GM23338 (cell line): Measurements from ENCODE around the gene ZNF227.

Experiments used
- CREB1 ChIP-seq: fragments of 250-450 bp; sonication (Bioruptor Pico); IDR thresholded peaks from 2 replicates; pipeline ENCODE4 v1.5.0; 2020; ENCODE audit warnings: low read depth, mild to moderate bottlenecking, moderate library complexity
- CTCF ChIP-seq, 2 experiments: fragments of 200-600 bp in 1 of 2; sonication (generic) in 1 of 2; conservative IDR thresholded peaks; 2 replicates each; pipeline versions ENCODE4 v1.5.1 to v1.6.1; 2016 to 2017; ENCODE audit warnings: antibody characterized with exemption in 2 of 2, low read depth in 2 of 2, mild to moderate bottlenecking in 2 of 2, moderate library complexity in 1 of 2
- ETS1 ChIP-seq: IDR thresholded peaks from 2 replicates; pipeline ENCODE4 v1.6.1; 2016; ENCODE audit warnings: antibody characterized with exemption
- EZH2 ChIP-seq: fragments of 200-600 bp; sonication (generic); IDR thresholded peaks from one replicate; pipeline ENCODE4 v1.8.0; 2017; ENCODE audit warnings: antibody characterized with exemption, mild to moderate bottlenecking, low read depth; ENCODE audit not compliant: unreplicated experiment
- EZH2phosphoT487 ChIP-seq: fragments of 200-600 bp; sonication (generic); IDR thresholded peaks from one replicate; pipeline ENCODE4 v1.8.1; 2018; ENCODE audit warnings: antibody characterized with exemption; ENCODE audit not compliant: unreplicated experiment
- JUNB ChIP-seq: IDR thresholded peaks from one replicate; pipeline ENCODE4 v1.6.1; 2016; ENCODE audit warnings: antibody characterized with exemption; ENCODE audit not compliant: unreplicated experiment
- NANOG ChIP-seq: IDR thresholded peaks from 2 replicates; pipeline ENCODE4 v1.6.1; 2016; ENCODE audit warnings: antibody characterized with exemption, borderline replicate concordance
- POLR2AphosphoS5 ChIP-seq: IDR thresholded peaks from 2 replicates; pipeline ENCODE4 v1.6.1; 2016; ENCODE audit warnings: antibody characterized with exemption, low read depth
- REST ChIP-seq: IDR thresholded peaks from one replicate; pipeline ENCODE4 v1.6.1; 2018; ENCODE audit warnings: antibody characterized with exemption; ENCODE audit not compliant: unreplicated experiment
- STAT1 ChIP-seq: IDR thresholded peaks from one replicate; pipeline ENCODE4 v1.6.1; 2016; ENCODE audit warnings: antibody characterized with exemption; ENCODE audit not compliant: unreplicated experiment
- ZNF114 ChIP-seq: fragments of 250-450 bp; sonication (Bioruptor Pico); IDR thresholded peaks from 2 replicates; pipeline ENCODE4 v1.5.0; 2020; ENCODE audit warnings: mild to moderate bottlenecking, moderate library complexity

GRCh38 chr19:44164327-44164672, 48.0 kb upstream of the ZNF227 start:
- no peak for TF ChIP-seq EZH2phosphoT487
- TF ChIP-seq POLR2AphosphoS5: no peak
- no peak for TF ChIP-seq CTCF (conservative IDR thresholded peaks at IDR 0.05; ENCODE audit: low read depth in 2 of 2)
- TF ChIP-seq REST: no peak
- no peak for TF ChIP-seq EZH2
- no peak for TF ChIP-seq CREB1 (CRISPR knock-in tag)
- no peak for TF ChIP-seq ETS1
- TF ChIP-seq NANOG: no peak
- no peak for TF ChIP-seq JUNB
- TF ChIP-seq ZNF114 (CRISPR knock-in tag): no peak
- no peak for TF ChIP-seq STAT1
